Nucleus accumbens (tissue), 56 donors: ENCODE data around the gene HEMK1.

Source experiments
- DNase-seq, 56 donors: peaks; one replicate each; lab custom pipeline; 2025; lab: John Stamatoyannopoulos, UW

The HEMK1 gene

GRCh38 chr3:50630394-50630793 is 61.1 kb downstream of the HEMK1 start:
- no peak for DNase-seq

- DNase-seq, result no peak
Observed at GRCh38 chr3:50630877-50631276, 61.6 kb downstream of the HEMK1 start.

GRCh38 chr3:50632450-50632849 is 63.1 kb downstream of the HEMK1 start:
- DNase-seq, result no peak

GRCh38 chr3:50633230-50633790 is 64.0 kb downstream of the HEMK1 start:
- no peak for DNase-seq

GRCh38 chr3:50635066-50635465 is 65.7 kb downstream of the HEMK1 start:
- DNase-seq, result no peak

- DNase-seq, result no peak
Observed at GRCh38 chr3:50637011-50637410, 67.7 kb downstream of the HEMK1 start.

GRCh38 chr3:50637945-50638344 is 68.6 kb downstream of the HEMK1 start:
- DNase-seq, result no peak

- DNase-seq, result no peak
Observed at GRCh38 chr3:50639055-50639494, 69.8 kb downstream of the HEMK1 start.

- DNase-seq, result no peak
Observed at GRCh38 chr3:50642382-50642781, 73.1 kb downstream of the HEMK1 start.

- peak in 2 of 56 donors; percentile 8 to 16 for DNase-seq
Observed at GRCh38 chr3:50644561-50644960, 75.2 kb downstream of the HEMK1 start.

- DNase-seq, result no peak
Observed at GRCh38 chr3:50645378-50645777, 76.1 kb downstream of the HEMK1 start.
